Neural progenitor cell (in vitro differentiated cells): ENCODE data around the gene PRKCSH. TPM values are rescaled to one million over a fixed set of nuclear protein-coding genes. Genes with fewer than 3 reads are reported as not detected.

Experiments
- DNase-seq: peaks from one replicate; pipeline ENCODE4 v3.0.0-alpha.2; 2016; ENCODE audit warnings: low spot score
- H2AFZ ChIP-seq: fragments of 200-600 bp; sonication (generic); replicated peaks from 2 replicates; pipeline ENCODE4 v1.6.1; 2016; ENCODE audit warnings: antibody characterized with exemption
- H3F3A ChIP-seq: fragments of 200-600 bp; sonication (generic); 2 replicates; pipeline ENCODE4 v1.6.1; 2016; ENCODE audit warnings: antibody characterized with exemption, low read depth
- H3K27ac ChIP-seq: fragments of 200-600 bp; sonication (generic); 2 replicates; pipeline ENCODE4 v1.5.1; 2016; ENCODE audit warnings: mild to moderate bottlenecking
- H3K27me3 ChIP-seq: fragments of 200-600 bp; sonication (generic); 2 replicates; pipeline ENCODE4 v1.6.1; 2016; ENCODE audit warnings: mild to moderate bottlenecking, moderate library complexity
- H3K36me3 ChIP-seq: fragments of 200-600 bp; sonication (generic); 2 replicates; pipeline ENCODE4 v1.5.1; 2016
- H3K4me1 ChIP-seq: fragments of 200-600 bp; sonication (generic); 2 replicates; pipeline ENCODE4 v1.6.1; 2016; ENCODE audit warnings: mixed run types
- H3K4me2 ChIP-seq: fragments of 200-600 bp; sonication (generic); 2 replicates; pipeline ENCODE4 v1.6.1; 2016
- H3K4me3 ChIP-seq: fragments of 200-600 bp; sonication (generic); 2 replicates; pipeline ENCODE4 v1.5.1; 2016
- H3K79me2 ChIP-seq: fragments of 200-600 bp; sonication (generic); 2 replicates; pipeline ENCODE4 v1.6.1; 2016; ENCODE audit warnings: low read depth
- H3K9ac ChIP-seq: fragments of 200-600 bp; sonication (generic); 2 replicates; pipeline ENCODE4 v1.6.1; 2016
- H3K9me3 ChIP-seq: fragments of 200-600 bp; sonication (generic); 2 replicates; pipeline ENCODE4 v1.5.1; 2016; ENCODE audit warnings: low read depth
- H4K20me1 ChIP-seq: fragments of 200-600 bp; sonication (generic); 2 replicates; pipeline ENCODE4 v1.6.1; 2016; ENCODE audit warnings: low read depth
- H3K27ac Mint-ChIP-seq: 3 replicates; pipeline ENCODE4 v1.8.0; 2021; ENCODE audit warnings: mixed read lengths
- H3K27me3 Mint-ChIP-seq: 2 replicates; pipeline ENCODE4 v1.8.0; 2022; ENCODE audit warnings: low read depth, mild to moderate bottlenecking, inconsistent platforms, moderate library complexity, mixed read lengths; ENCODE audit not compliant: insufficient read depth
- H3K36me3 Mint-ChIP-seq: 3 replicates; pipeline ENCODE4 v1.8.0; 2021; ENCODE audit warnings: mixed read lengths
- H3K4me1 Mint-ChIP-seq: 3 replicates; pipeline ENCODE4 v1.8.0; 2021; ENCODE audit warnings: mixed read lengths
- H3K4me3 Mint-ChIP-seq: 3 replicates; pipeline ENCODE4 v1.8.0; 2021; ENCODE audit warnings: mild to moderate bottlenecking, moderate library complexity, mixed read lengths
- H3K9me3 Mint-ChIP-seq: 3 replicates; pipeline ENCODE4 v1.8.0; 2020; ENCODE audit warnings: mixed read lengths
- EZH2 ChIP-seq: fragments of 200-600 bp; sonication (generic); IDR thresholded peaks from 2 replicates; pipeline ENCODE4 v1.6.1; 2017; ENCODE audit warnings: antibody characterized with exemption, mild to moderate bottlenecking, moderate library complexity
- EZH2phosphoT487 ChIP-seq: fragments of 200-600 bp; sonication (generic); IDR thresholded peaks from 2 replicates; pipeline ENCODE4 v1.6.1; 2017; ENCODE audit warnings: antibody characterized with exemption
- total RNA-seq: library from RNA; depleted of rRNA; stranded (reverse); fragments of >200 nt; gene quantifications from 2 replicates; pipeline ENCODE4 v1.2.3, GENCODE V29; 2015; ENCODE audit warnings: low replicate concordance
- TF ChIP-seq, protein P1 (sequence below): fragments of 200-600 bp; sonication (generic); IDR thresholded peaks from 2 replicates; pipeline ENCODE4 v1.5.1; 2017; ENCODE audit warnings: antibody characterized with exemption, mild to moderate bottlenecking

Gene PRKCSH
- total RNA-seq, 1 donor from 2014 or later: 53.6 TPM

DNA sequence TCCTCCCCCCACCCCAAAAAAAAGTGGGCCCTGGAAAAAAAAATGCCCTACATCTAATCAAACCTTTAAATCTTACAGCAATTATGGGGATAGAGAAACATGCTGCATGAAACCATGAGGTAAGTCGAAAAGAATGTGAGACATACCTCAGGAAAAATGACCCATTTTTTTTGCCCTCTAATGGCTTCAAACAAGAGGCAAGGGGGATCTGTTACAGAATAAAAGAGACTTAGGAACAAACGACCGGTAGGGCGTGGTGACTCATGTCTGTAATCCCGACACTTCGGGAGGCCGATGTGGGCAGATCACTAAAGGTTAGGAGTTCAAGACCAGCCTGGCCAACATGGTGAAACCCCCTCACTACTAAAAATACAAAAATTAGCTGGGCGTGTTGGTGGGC is 24.8 kb upstream of the PRKCSH start:
- Histone ChIP-seq H3K27me3 (no peaks in the 10 kb centered on the region), H3K4me3 (no peak overlapping the region), H3K4me2 (no peak overlapping the region), H3K36me3 (no peaks in the 10 kb centered on the region), H3K9ac (no peak overlapping the region), H2AFZ (no peak overlapping the region), H3K79me2 (no peaks in the 10 kb centered on the region), H3K27ac (no peak overlapping the region), H3K9me3 (no peaks in the 10 kb centered on the region), H3K4me1 (no peaks in the 10 kb centered on the region), H3F3A (no peaks in the 10 kb centered on the region), H4K20me1 (no peaks in the 10 kb centered on the region)
- Mint-ChIP-seq H3K27ac (no peak overlapping the region), H3K4me3 (no peak overlapping the region), H3K9me3 (no peaks in the 10 kb centered on the region), H3K4me1 (no peaks in the 10 kb centered on the region), H3K27me3 (peaks cover 17% of the 10 kb centered on the region), H3K36me3 (no peaks in the 10 kb centered on the region)
- DNase-seq: no peak
- TF ChIP-seq, protein P1, sequence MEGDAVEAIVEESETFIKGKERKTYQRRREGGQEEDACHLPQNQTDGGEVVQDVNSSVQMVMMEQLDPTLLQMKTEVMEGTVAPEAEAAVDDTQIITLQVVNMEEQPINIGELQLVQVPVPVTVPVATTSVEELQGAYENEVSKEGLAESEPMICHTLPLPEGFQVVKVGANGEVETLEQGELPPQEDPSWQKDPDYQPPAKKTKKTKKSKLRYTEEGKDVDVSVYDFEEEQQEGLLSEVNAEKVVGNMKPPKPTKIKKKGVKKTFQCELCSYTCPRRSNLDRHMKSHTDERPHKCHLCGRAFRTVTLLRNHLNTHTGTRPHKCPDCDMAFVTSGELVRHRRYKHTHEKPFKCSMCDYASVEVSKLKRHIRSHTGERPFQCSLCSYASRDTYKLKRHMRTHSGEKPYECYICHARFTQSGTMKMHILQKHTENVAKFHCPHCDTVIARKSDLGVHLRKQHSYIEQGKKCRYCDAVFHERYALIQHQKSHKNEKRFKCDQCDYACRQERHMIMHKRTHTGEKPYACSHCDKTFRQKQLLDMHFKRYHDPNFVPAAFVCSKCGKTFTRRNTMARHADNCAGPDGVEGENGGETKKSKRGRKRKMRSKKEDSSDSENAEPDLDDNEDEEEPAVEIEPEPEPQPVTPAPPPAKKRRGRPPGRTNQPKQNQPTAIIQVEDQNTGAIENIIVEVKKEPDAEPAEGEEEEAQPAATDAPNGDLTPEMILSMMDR: no peak
- TF ChIP-seq EZH2phosphoT487 (no peak), EZH2 (no peak)

GRCh38 chr19:11414544-11414943 is 20.9 kb upstream of the PRKCSH start:
- Histone ChIP-seq H3K36me3 (no peaks in the 10 kb centered on the region), H3K4me1 (no peaks in the 10 kb centered on the region), H3K79me2 (no peaks in the 10 kb centered on the region), H3K4me2 (no peak overlapping the region), H3K9me3 (no peaks in the 10 kb centered on the region), H3F3A (peaks cover 15% of the 10 kb centered on the region), H3K27ac (no peak overlapping the region), H3K9ac (no peak overlapping the region), H2AFZ (no peak overlapping the region), H4K20me1 (no peaks in the 10 kb centered on the region), H3K27me3 (peaks cover 27% of the 10 kb centered on the region), H3K4me3 (no peak overlapping the region)
- peaks cover 42% of the 10 kb centered on the region for H3K27me3 Mint-ChIP-seq
- no peak overlapping the region for H3K27ac Mint-ChIP-seq
- DNase-seq: no peak
- no peaks in the 10 kb centered on the region for H3K4me1 Mint-ChIP-seq
- TF ChIP-seq EZH2 (no peak), EZH2phosphoT487 (no peak)
- TF ChIP-seq, protein P1: no peak
- no peaks in the 10 kb centered on the region for H3K36me3 Mint-ChIP-seq
- peaks cover 3% of the 10 kb centered on the region for H3K9me3 Mint-ChIP-seq
- H3K4me3 Mint-ChIP-seq: no peak overlapping the region

GRCh38 chr19:11416346-11417052 is 18.9 kb upstream of the PRKCSH start:
- peaks cover 46% of the 10 kb centered on the region for H3K27me3 ChIP-seq
- peaks cover 58% of the 10 kb centered on the region for H3K27me3 Mint-ChIP-seq

More at GRCh38 chr19:11416346-11417052, 18.9 kb upstream of the PRKCSH start:
- Histone ChIP-seq H3K4me1 (peaks cover 8% of the 10 kb centered on the region), H3K79me2 (no peaks in the 10 kb centered on the region), H3F3A (peaks cover 18% of the 10 kb centered on the region), H3K4me3 (no peak overlapping the region), H3K9ac (no peak overlapping the region), H3K9me3 (no peaks in the 10 kb centered on the region), H4K20me1 (peaks cover 4% of the 10 kb centered on the region), H3K27ac (no peak overlapping the region), H2AFZ (no peak overlapping the region), H3K4me2 (no peak overlapping the region), H3K36me3 (no peaks in the 10 kb centered on the region)
- Mint-ChIP-seq H3K9me3 (peaks cover 3% of the 10 kb centered on the region), H3K36me3 (no peaks in the 10 kb centered on the region), H3K4me3 (no peak overlapping the region), H3K4me1 (peaks cover 12% of the 10 kb centered on the region), H3K27ac (no peak overlapping the region)
- TF ChIP-seq, protein P1: no peak
- DNase-seq: no peak
